GM06990 (cell line): ENCODE measurements around the gene LTN1.

Experiments used
- DNase-seq: peaks from one replicate; pipeline ENCODE4 v3.0.0-alpha.2; 2011; ENCODE audit not compliant: insufficient read length; ENCODE audit errors: extremely low read depth
- H3K27me3 ChIP-seq: replicated peaks from 2 replicates; pipeline ENCODE4 v1.6.0; 2011; ENCODE audit warnings: low read length; ENCODE audit not compliant: control insufficient read depth, insufficient read depth
- H3K36me3 ChIP-seq: 2 replicates; pipeline ENCODE4 v1.5.1; 2011; ENCODE audit warnings: low read length; ENCODE audit not compliant: control insufficient read depth, insufficient read depth
- H3K4me3 ChIP-seq: replicated peaks from 2 replicates; pipeline ENCODE4 v1.5.1; 2011; ENCODE audit warnings: low read depth, mild to moderate bottlenecking, control low read depth, low read length
- TF ChIP-seq, protein P1 (sequence below): IDR thresholded peaks from 2 replicates; pipeline ENCODE4 v1.5.1; 2011; ENCODE audit warnings: low read length, control low read depth, mild to moderate bottlenecking, inconsistent platforms; ENCODE audit not compliant: insufficient read depth, poor library complexity, severe bottlenecking

LTN1 gene

DNA sequence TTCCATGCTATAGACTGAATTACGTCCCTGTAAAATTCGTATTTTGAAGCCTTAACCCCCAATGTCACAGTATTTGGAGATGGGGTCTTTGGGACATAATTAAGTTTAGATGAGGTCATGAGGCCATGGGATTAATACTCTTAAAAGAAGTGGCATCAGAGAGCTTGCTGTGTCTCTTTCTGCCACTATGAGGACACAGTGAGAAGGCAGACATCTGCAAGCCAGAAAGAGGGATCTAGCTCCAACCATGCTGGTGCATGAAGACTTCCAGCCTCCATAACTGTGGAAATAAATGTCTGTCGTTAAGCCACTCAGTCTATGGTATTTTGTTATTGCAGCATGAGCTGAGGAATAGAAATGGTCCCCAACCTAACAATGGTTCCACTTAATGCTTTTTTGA lies 99.0 kb downstream of the LTN1 start:
- H3K4me3 ChIP-seq = no peak overlapping the region
- no peaks in the 10 kb centered on the region for H3K27me3 ChIP-seq
- DNase-seq = no peak
- H3K36me3 ChIP-seq = no peaks in the 10 kb centered on the region
- TF ChIP-seq, protein P1, sequence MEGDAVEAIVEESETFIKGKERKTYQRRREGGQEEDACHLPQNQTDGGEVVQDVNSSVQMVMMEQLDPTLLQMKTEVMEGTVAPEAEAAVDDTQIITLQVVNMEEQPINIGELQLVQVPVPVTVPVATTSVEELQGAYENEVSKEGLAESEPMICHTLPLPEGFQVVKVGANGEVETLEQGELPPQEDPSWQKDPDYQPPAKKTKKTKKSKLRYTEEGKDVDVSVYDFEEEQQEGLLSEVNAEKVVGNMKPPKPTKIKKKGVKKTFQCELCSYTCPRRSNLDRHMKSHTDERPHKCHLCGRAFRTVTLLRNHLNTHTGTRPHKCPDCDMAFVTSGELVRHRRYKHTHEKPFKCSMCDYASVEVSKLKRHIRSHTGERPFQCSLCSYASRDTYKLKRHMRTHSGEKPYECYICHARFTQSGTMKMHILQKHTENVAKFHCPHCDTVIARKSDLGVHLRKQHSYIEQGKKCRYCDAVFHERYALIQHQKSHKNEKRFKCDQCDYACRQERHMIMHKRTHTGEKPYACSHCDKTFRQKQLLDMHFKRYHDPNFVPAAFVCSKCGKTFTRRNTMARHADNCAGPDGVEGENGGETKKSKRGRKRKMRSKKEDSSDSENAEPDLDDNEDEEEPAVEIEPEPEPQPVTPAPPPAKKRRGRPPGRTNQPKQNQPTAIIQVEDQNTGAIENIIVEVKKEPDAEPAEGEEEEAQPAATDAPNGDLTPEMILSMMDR = no peak

DNA sequence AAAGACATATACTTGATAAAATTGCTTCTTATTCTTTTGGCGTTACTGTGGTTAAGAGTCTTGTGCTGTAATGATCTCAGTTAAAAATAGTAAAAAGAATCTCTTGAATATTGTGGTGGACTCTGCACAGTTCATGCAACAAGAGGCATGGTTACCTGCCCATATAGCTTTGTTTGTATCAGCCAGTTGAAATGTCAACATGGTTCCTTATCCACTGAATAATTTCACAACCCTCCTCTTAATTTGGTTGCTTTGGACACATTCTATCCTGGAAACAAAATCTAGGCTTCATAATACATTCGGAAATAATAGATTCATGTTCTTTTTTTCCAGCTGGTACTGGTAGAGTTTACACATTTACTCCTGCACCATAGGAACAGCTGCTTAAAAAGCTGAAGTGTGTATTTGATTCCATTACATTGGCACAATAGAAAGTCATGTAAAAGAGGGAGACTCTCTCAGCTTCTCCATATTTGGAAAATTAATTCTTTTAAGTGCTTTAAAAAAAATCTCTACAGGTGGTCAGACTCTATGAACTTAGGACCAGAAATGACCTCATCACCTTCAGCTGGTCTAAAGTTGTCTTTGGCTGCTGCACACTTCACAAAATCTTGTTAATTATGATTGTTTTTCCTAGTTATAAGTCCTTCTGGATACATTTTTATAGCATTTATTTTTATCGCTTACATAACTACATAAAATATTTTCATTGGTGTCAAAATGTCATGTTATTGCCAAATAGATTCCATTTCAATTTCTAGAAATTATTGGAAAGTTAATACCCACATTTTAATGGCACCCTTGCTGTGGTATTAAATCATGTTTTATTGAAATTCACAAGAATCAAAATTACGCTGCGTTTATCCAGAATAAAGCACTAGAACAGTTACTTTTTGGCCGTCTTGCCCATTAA lies 100.2 kb downstream of the LTN1 start:
- Histone ChIP-seq H3K4me3 (no peak overlapping the region), H3K27me3 (no peaks in the 10 kb centered on the region), H3K36me3 (no peaks in the 10 kb centered on the region)
- TF ChIP-seq, protein P1 = no peak
- DNase-seq = no peak

DNA sequence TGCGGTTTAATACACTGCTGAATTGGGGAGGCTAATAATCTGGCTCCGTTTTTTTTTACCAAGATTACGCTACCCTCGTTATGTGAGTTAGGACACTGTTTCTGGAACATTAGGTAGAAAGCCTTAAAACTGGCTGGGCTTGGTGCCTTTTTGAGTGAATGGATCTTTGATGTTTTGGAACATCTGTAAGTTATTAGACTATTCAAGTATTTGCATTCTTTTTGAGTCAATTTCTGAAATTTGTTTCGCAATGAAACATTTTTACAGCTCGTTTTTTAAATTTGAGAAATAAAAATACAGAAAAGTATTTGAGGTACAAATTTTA lies 106.9 kb downstream of the LTN1 start:
- TF ChIP-seq, protein P1 = no peak
- DNase-seq = no peak
- Histone ChIP-seq H3K36me3 (no peaks in the 10 kb centered on the region; the same call in 1 of the 2 replicates), H3K27me3 (no peaks in the 10 kb centered on the region), H3K4me3 (no peak overlapping the region)

DNA sequence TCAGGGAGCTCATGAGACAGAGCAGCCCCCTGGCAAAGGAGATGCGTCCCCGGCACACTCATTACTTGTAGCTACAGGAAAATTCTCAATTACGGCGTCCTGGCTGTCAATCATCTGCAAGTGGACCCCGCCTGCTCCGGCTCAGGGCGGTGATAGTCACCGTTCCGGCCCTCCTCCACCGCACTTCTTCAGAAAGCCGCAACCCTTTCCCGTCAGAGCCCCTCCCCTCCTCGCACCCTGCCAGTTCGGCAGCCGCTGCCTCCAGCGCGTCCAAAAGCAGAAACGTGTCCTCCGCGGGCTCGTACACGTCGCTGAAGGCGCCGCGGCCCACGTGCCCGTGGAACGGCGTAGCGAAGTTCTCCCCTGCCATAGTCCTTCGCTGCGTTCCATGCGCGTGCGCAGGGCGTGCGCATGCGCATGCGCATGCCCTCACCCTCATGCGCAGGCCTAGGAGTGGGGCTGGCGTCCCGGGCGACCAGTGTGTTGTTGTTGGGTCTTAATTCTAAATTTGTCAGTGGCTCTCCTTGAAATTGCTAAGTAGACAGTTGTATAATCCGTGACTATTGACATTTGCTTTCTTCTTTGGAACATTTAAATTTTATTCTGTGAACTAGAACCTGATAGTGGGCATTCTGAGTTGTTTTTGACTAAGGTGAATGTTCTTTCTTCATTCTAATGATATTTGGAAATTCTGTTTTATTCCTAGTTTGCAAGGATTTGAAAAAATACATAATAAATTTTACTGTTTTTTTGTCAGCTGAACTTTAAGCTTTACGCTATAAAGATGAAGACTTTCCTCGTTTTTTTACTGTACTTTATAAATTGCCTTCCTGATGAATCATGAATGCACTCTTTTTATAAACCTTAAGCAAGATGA lies 107.5 kb downstream of the LTN1 start:
- no peaks in the 10 kb centered on the region; the same call in 1 of the 2 replicates for H3K36me3 ChIP-seq
- H3K4me3 ChIP-seq = peak overlapping the region; percentile 83
- TF ChIP-seq, protein P1 = no peak
- peak; percentile 98 for DNase-seq
- no peaks in the 10 kb centered on the region for H3K27me3 ChIP-seq

DNA sequence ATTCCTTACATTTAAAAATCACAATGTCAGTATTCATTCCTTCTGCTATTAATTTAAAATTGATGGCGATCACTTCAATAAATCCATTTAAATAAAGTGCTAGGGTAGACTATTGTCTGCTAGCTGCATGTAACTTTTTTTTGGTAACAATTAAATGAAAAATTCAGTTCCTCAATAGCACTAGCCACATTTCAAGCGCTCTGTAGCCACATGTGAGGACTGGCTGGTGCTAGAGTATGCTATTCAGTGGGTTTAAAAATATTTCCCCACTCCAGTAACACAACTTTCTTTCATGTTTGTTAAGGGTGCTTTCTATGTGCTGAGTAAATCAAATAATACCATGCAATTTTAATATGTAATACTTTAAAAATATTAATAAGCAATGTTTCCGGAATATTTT lies 108.2 kb downstream of the LTN1 start:
- H3K4me3 ChIP-seq = peak overlapping the region; percentile 83
- H3K27me3 ChIP-seq = no peaks in the 10 kb centered on the region
- no peaks in the 10 kb centered on the region; the same call in 1 of the 2 replicates for H3K36me3 ChIP-seq
- DNase-seq = peak; percentile 4
- TF ChIP-seq, protein P1 = no peak
